ENCODE measurements around the gene ANKRD63.

The ANKRD63 gene

DNA sequence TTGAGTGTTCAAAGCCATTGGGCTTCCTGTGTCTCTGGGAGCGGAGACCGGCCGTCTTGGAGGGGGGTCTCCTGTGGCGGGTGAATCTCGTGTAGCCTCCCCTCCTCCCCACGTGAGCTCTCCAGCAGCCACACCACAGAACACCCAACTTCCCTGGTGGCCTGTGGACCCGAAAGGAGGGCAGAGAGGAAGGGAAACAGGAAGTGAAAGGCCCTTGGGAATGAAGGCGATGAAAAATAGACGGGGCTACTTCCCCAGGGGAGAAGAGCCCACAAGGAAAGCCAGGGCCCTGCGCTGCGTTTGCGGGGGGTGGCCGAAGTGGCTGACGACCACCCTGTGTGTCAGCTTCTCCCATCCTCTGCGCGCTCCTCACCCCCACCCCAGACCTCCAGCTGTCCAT is 5.4 kb downstream of the ANKRD63 start:
- H3K27ac ChIP-seq: no peak overlapping the region
- TF ChIP-seq, protein P1, sequence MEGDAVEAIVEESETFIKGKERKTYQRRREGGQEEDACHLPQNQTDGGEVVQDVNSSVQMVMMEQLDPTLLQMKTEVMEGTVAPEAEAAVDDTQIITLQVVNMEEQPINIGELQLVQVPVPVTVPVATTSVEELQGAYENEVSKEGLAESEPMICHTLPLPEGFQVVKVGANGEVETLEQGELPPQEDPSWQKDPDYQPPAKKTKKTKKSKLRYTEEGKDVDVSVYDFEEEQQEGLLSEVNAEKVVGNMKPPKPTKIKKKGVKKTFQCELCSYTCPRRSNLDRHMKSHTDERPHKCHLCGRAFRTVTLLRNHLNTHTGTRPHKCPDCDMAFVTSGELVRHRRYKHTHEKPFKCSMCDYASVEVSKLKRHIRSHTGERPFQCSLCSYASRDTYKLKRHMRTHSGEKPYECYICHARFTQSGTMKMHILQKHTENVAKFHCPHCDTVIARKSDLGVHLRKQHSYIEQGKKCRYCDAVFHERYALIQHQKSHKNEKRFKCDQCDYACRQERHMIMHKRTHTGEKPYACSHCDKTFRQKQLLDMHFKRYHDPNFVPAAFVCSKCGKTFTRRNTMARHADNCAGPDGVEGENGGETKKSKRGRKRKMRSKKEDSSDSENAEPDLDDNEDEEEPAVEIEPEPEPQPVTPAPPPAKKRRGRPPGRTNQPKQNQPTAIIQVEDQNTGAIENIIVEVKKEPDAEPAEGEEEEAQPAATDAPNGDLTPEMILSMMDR (conservative IDR thresholded peaks at IDR 0.05): no peak

DNA sequence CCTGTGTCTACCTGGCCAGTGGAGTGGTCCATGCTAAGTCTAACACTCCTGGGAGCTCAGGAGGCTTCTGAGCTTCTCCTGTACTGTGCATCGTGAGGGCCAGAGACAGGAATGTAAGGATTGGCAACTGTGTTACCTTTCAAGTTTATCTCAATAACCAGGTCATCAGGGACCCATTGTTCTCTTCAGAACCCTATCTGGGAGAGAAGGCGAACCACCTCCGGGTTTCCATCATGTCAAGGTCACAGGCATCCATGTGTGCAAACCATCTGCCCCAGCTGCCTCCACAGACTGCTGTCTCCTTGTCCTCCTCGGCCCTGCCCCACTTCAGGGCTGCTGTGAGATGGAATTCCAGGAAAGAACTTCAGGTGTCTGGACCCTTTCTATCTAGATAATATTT is 5.9 kb downstream of the ANKRD63 start:
- TF ChIP-seq, protein P1 (conservative IDR thresholded peaks at IDR 0.05): no peak

DNA sequence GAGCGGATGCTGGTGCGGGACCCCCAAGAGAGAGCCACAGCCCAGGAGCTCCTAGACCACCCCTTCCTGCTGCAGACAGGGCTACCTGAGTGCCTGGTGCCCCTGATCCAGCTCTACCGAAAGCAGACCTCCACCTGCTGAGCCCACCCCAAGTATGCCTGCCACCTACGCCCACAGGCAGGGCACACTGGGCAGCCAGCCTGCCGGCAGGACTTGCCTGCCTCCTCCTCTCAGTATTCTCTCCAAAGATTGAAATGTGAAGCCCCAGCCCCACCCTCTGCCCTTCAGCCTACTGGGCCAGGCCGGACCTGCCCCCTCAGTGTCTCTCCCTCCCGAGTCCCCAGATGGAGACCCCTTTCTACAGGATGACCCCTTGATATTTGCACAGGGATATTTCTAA is 6.9 kb downstream of the ANKRD63 start:
- TF ChIP-seq, protein P1 (conservative IDR thresholded peaks at IDR 0.05): no peak
- H3K27ac ChIP-seq: no peak overlapping the region

More for the DNA sequence above, 5.9 kb downstream of the ANKRD63 start:
- H3K27ac ChIP-seq: peak overlapping the region; percentile 2; the same call in 1 of the 2 replicates

DNA sequence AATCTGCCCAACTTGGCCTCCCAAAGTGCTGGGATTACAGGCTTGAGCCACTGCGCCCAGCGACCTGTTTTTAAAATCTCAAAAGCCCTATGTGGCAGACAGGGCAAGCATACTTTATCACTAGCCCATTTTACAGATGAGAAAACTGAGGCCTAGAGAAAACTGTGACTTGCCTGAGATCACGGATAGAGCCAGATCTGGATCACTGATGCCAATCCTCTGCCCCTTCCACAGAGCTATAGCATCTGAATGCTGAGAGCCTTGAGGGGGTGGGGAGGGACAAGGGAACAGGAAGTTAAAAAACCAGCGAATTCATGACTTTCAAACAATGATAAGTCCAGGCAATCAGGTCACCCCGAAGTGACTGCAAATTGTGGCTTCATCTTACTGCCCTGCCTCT is 7.3 kb downstream of the ANKRD63 start:
- no peak overlapping the region; the same call in 1 of the 2 replicates for H3K27ac ChIP-seq
- TF ChIP-seq, protein P1 (conservative IDR thresholded peaks at IDR 0.05): no peak

DNA sequence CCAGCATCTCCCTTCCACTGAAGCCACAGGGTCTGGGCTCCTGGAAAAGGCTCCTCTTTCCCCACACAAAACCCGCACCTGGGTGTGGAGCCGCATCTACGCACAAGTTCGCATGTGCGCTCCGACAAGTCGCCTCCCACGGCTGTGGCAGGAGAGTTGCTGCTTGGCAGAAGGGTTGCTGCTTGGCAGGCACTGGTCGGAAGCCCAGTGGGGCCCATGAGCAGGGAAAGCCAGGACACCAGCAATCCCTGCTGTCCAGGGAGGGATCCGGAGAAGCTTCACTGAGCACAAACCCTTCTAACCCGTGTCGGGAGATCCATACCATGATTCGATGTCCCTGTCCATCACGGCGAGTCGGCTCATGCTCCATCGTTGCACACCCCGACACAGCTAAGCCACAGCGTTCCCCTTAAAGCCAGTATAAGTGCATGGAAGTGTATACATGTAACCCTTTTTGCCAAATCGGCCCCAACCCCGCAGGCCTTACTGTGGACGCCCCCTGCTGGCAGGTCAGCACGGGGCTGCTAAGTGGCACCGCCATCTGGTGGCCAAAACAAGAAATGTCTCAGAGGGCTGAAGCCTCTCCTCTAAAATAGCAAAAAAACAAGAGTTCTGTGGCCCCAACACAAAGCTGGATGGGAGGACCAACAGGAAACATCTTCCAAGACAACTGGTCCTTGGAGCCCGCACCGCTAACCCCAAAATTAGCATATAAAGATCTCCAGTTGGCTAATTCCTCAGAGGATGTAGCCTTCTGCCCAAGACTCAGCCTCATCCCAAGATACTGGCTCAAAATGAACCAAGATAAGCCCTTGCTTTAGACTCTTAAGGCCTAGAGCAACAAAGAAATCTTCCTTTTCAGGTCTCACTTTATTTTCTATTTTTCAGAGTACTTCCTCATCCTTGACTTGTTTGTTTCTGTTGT is 8.3 kb downstream of the ANKRD63 start:
- TF ChIP-seq, protein P1 (conservative IDR thresholded peaks at IDR 0.05): peak; percentile 99
- peak overlapping the region; percentile 52 for H3K27ac ChIP-seq

DNA sequence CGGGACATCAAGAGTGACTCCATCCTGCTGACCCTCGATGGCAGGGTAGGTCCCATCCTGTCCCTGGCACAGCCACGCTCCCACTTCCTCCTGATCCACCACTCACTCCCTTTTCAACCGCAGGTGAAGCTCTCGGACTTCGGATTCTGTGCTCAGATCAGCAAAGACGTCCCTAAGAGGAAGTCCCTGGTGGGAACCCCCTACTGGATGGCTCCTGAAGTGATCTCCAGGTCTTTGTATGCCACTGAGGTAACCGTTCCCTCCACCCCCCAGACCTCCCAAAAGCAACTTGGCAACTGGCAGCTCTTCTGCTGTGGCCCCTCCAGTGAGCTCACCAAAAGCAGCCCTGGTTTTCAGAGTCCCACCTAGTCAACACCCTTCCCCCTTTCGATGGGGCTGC is 9.4 kb downstream of the ANKRD63 start:
- TF ChIP-seq, protein P1 (conservative IDR thresholded peaks at IDR 0.05): no peak

DNA sequence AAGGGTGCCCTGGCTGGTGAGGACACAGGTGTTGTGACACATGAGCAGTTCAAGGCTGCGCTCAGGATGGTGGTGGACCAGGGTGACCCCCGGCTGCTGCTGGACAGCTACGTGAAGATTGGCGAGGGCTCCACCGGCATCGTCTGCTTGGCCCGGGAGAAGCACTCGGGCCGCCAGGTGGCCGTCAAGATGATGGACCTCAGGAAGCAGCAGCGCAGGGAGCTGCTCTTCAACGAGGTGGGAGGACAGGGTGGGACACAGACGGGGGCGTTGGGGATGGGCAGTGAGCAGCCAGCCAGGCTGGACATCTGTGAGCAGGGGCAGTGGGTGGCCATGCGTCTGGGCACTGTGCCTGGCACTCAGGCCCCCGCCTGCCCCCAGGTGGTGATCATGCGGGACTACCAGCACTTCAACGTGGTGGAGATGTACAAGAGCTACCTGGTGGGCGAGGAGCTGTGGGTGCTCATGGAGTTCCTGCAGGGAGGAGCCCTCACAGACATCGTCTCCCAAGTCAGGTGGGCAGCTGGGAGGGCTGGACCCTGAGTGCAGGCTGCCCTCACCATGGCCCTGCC is 10.3 kb downstream of the ANKRD63 start:
- H3K27ac ChIP-seq: no peak overlapping the region
- TF ChIP-seq, protein P1 (conservative IDR thresholded peaks at IDR 0.05): peak; percentile 52

More for the DNA sequence above, 9.4 kb downstream of the ANKRD63 start:
- H3K27ac ChIP-seq: no peak overlapping the region

Data from VCaP (cell line).